NB4 (cell line): ENCODE data around the gene CUL3.
"Not testable (repeated sequence)": the region's sequence is repeated elsewhere in the genome, so short reads cannot be mapped to it uniquely, and the experiment has no call there.

ENCODE experiments used
- DNase-seq: peaks from one replicate; pipeline ENCODE4 v3.0.0; 2010; ENCODE audit warnings: low read depth
- H3K4me3 ChIP-seq: one replicate; pipeline ENCODE4 v1.5.1; 2011; ENCODE audit warnings: mild to moderate bottlenecking, low read depth, low read length, moderate library complexity
- MYC ChIP-seq: IDR thresholded peaks from 2 replicates; pipeline ENCODE4 v1.6.1; 2011; ENCODE audit warnings: low read depth, low read length
- POLR2A ChIP-seq: IDR thresholded peaks from 2 replicates; pipeline ENCODE4 v1.6.1; 2011; ENCODE audit warnings: mild to moderate bottlenecking; ENCODE audit not compliant: insufficient read length; ENCODE audit errors: extremely low read depth
- TF ChIP-seq, protein P1 (sequence below): IDR thresholded peaks from one replicate; pipeline ENCODE4 v1.5.1; 2012; ENCODE audit warnings: low read depth, low read length
- TF ChIP-seq, protein P2 (sequence below): IDR thresholded peaks from 2 replicates; pipeline ENCODE4 v1.6.1; 2011; ENCODE audit warnings: low read depth, low read length

The CUL3 gene

DNA sequence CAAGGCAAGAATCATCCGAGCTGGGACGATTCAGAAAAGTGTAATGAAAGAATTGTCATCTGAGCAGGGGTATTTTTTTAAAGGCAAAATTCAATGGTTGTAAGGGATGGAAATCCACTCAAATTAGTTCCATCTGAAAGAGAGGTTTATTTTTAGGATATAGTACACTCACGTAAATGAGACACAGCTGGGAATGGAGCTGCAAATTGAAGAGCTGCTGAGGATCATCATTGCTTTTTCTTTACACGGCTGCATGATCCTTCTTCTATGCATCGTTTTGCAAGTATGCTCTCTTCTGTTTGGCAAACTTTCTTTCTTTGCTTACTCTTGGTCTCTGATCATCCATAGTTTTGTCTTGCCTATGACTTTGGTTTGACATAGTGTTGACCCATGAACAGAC is 27.4 kb upstream of the CUL3 start:
- DNase-seq, result no peak
- TF ChIP-seq, protein P1, sequence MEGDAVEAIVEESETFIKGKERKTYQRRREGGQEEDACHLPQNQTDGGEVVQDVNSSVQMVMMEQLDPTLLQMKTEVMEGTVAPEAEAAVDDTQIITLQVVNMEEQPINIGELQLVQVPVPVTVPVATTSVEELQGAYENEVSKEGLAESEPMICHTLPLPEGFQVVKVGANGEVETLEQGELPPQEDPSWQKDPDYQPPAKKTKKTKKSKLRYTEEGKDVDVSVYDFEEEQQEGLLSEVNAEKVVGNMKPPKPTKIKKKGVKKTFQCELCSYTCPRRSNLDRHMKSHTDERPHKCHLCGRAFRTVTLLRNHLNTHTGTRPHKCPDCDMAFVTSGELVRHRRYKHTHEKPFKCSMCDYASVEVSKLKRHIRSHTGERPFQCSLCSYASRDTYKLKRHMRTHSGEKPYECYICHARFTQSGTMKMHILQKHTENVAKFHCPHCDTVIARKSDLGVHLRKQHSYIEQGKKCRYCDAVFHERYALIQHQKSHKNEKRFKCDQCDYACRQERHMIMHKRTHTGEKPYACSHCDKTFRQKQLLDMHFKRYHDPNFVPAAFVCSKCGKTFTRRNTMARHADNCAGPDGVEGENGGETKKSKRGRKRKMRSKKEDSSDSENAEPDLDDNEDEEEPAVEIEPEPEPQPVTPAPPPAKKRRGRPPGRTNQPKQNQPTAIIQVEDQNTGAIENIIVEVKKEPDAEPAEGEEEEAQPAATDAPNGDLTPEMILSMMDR, result no peak
- TF ChIP-seq, protein P2, sequence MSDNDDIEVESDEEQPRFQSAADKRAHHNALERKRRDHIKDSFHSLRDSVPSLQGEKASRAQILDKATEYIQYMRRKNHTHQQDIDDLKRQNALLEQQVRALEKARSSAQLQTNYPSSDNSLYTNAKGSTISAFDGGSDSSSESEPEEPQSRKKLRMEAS, result no peak
- TF ChIP-seq MYC, result no peak
- TF ChIP-seq POLR2A, result no peak
- H3K4me3 ChIP-seq, result no peak overlapping the region

DNA sequence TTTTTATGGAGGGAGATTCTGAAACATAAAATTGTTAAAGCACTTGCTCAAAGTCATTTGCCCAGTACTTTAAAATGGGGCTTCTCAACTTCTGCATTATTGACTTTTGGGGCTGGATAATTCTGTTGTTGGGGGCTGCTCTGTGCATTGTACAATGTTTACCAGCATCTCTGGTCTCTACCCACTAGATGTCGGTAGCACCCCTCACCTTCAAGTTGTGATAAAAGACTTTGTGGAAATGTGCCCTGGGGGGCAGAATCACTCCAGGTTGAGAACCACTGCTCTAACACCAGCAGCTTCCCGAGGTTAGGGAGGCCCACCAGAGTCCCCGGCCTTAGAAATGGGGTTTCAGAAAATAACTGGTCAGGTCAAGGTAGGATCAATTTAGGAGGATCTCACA is 26.8 kb upstream of the CUL3 start:
- no peak for TF ChIP-seq MYC
- TF ChIP-seq, protein P1, result no peak
- no peak for TF ChIP-seq POLR2A
- TF ChIP-seq, protein P2, result no peak
- H3K4me3 ChIP-seq, result no peak overlapping the region
- DNase-seq, result no peak

DNA sequence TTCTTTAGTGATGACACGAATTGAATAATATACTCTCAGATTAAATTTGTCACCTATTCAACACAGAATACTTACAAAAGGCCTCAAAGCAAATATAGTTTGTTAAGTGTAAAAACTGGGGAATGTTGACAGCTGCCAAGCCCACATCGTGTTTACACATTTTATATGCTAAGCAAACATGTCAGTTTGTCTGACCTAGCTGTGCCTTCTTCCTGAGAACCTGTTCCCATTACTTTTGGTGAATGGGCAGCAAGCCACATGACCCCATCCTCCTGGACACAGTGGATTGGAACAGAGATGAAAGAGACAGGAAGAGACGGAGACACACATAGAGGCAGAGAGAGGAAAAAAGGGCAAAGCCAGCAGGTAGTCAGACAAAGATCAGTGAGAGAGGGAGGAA is 22.9 kb upstream of the CUL3 start:
- no peak overlapping the region for H3K4me3 ChIP-seq
- TF ChIP-seq, protein P1, result no peak
- TF ChIP-seq POLR2A (no peak), MYC (no peak)
- TF ChIP-seq, protein P2, result no peak
- DNase-seq, result no peak

DNA sequence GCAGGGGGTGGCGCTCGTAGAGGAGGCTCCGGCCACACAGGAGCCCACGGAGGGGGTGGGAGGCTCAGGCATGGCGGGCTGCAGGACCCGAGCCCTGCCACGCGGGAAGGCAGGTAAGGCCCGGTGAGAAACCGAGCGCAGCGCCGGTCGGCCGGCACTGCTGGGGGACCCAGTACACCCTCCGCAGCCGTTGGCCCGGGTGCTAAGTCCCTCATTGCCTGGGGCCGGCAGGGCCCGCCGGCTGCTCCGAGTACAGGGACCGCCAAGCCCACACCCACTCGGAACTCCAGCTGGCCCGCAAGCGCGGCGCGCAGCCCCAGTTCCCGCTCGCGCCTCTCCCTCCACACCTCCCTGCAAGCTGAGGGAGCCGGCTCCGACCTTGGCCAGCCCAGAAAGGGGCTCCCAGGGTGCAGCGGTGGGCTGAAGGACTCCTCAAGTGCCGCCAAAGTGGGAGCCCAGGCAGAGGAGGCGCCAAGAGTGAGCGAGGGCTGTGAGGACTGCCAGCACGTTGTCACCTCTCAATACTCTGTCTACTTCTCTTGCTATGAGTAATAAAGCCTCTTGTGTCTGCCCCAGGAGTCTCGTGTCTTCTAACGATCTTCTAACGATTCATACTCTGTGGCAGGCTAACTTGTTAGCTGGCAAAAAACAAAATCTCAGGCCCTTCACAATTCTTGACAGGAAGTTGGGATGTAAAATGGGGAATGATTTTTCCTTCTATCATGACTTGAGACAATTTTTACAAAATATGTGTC is 18.8 kb upstream of the CUL3 start:
- not testable (repeated sequence) for DNase-seq, H3K4me3 ChIP-seq

DNA sequence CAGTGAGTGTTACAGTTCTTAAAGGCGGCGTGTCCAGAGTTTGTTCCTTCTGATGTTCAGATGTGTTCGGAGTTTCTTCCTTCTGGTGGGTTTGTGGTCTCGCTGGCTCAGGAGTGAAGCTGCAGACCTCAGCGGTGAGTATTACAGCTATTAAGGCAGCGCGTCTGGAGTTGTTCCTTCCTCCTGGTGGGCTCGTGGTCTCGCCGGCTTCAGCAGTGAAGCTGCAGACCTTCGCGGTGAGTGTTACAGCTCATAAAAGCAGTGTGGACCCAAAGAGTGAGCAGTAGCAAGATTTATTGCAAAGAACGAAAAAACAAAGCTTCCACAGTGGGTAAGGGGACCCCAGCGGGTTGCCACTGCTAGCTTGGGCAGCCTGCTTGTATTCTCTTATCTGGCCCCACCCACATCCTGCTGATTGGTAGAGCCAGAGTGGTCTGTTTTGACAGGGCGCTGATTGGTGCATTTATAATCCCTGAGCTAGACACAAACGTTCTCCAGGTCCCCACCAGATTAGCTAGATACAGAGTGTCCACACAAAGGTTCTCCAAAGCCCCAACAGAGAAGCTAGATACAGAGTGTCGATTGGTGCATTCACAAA is 17.7 kb upstream of the CUL3 start:
- not testable (repeated sequence) for H3K4me3 ChIP-seq
- DNase-seq, result peak; percentile 22

DNA sequence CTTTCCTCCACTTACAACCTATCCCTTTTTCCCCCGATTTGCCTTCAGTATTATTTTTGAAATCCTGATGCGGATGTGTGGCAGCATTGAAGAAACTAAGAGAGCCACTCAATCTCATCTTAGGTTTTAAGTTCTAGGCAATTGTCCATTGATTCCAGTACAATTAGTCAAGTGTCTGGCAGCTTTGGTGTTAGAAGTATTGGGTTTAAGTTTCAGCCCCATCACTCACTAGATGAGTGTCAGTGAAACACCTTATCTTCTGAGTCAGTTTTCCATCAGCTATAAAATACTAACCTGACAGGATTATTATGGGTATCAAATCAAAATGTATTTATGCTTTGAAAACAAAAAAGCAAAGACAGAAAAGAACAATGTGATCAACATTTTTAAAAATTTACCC is 16.8 kb upstream of the CUL3 start:
- H3K4me3 ChIP-seq, result no peak overlapping the region
- DNase-seq, result no peak
- TF ChIP-seq POLR2A (no peak), MYC (no peak)
- TF ChIP-seq, protein P2, result no peak
- TF ChIP-seq, protein P1, result no peak

DNA sequence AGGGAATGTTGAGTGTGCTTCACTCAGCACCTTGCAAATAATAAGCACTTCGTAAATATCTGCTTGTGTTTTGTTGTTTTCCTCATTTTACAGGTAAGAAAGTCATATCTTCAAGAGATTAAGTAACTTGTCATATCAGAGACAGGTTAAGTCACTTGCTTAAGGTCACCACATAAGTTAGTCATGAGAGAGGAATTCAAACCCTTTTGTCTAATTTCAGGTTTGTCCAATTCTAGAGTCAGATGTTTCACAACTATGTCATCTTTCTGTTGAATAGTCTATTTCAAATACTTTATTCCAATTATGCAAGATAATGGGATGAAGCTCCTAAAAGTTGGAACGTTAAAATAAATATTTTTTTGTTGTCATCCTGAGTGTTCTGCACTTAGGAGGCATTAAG is 13.5 kb upstream of the CUL3 start:
- no peak for DNase-seq
- TF ChIP-seq, protein P2, result no peak
- TF ChIP-seq POLR2A (no peak), MYC (no peak)
- TF ChIP-seq, protein P1, result no peak
- H3K4me3 ChIP-seq, result no peak overlapping the region
